Progenitor cell of endocrine pancreas (in vitro differentiated cells): ENCODE measurements around the gene L3MBTL4. TPM values are rescaled to one million over a fixed set of nuclear protein-coding genes. Genes with fewer than 3 reads are reported as not detected.

Source experiments
- DNase-seq: peaks from one replicate; pipeline ENCODE4 v3.0.0; 2021; ENCODE audit warnings: low spot score; ENCODE audit not compliant: unreplicated experiment
- H3K27ac Mint-ChIP-seq: 2 replicates; pipeline ENCODE4 v1.8.0; 2021; ENCODE audit warnings: mild to moderate bottlenecking, moderate library complexity, mixed read lengths
- H3K27me3 Mint-ChIP-seq: 2 replicates; pipeline ENCODE4 v1.8.0; 2021; ENCODE audit warnings: mixed read lengths
- H3K36me3 Mint-ChIP-seq: 2 replicates; pipeline ENCODE4 v1.8.0; 2022; ENCODE audit warnings: mixed read lengths; ENCODE audit not compliant: insufficient read depth
- H3K4me1 Mint-ChIP-seq: 2 replicates; pipeline ENCODE4 v1.8.0; 2021; ENCODE audit warnings: low read depth, mixed read lengths
- H3K4me3 Mint-ChIP-seq: 2 replicates; pipeline ENCODE4 v1.8.0; 2021; ENCODE audit warnings: low read depth, mild to moderate bottlenecking, moderate library complexity, mixed read lengths
- H3K9me3 Mint-ChIP-seq: 2 replicates; pipeline ENCODE4 v1.8.0; 2021; ENCODE audit warnings: low read depth, mixed read lengths
- CTCF ChIP-seq: fragments of 200-600 bp; sonication (generic); IDR thresholded peaks from one replicate; pipeline ENCODE4 v1.5.0; 2021; ENCODE audit warnings: antibody characterized with exemption, mild to moderate bottlenecking; ENCODE audit not compliant: unreplicated experiment
- total RNA-seq: library from RNA; stranded (reverse); gene quantifications from 2 replicates; pipeline ENCODE4 v1.2.1, GENCODE V29; 2021

Gene L3MBTL4
- total RNA-seq, 1 donor from 2014 or later, result 8.0 TPM

GRCh38 chr18:6111726-6112125, 303.0 kb downstream of the L3MBTL4 start:
- Mint-ChIP-seq H3K36me3 (no peaks in the 10 kb centered on the region), H3K4me1 (no peaks in the 10 kb centered on the region), H3K27ac (no peak overlapping the region), H3K4me3 (no peak overlapping the region), H3K27me3 (no peaks in the 10 kb centered on the region), H3K9me3 (no peaks in the 10 kb centered on the region)
- TF ChIP-seq CTCF, result no peak
- DNase-seq, result no peak

- TF ChIP-seq CTCF, result no peak
- no peaks in the 10 kb centered on the region for H3K36me3 Mint-ChIP-seq
- H3K4me3 Mint-ChIP-seq, result no peak overlapping the region
- H3K9me3 Mint-ChIP-seq, result no peaks in the 10 kb centered on the region
- no peak for DNase-seq
- no peaks in the 10 kb centered on the region for H3K27me3 Mint-ChIP-seq
- no peaks in the 10 kb centered on the region for H3K4me1 Mint-ChIP-seq
- H3K27ac Mint-ChIP-seq, result no peak overlapping the region
Observed at GRCh38 chr18:6109743-6110142, 305.0 kb downstream of the L3MBTL4 start.

- Mint-ChIP-seq H3K4me3 (no peak overlapping the region), H3K9me3 (no peaks in the 10 kb centered on the region), H3K36me3 (no peaks in the 10 kb centered on the region), H3K27ac (no peak overlapping the region), H3K4me1 (peaks cover 7% of the 10 kb centered on the region), H3K27me3 (no peaks in the 10 kb centered on the region)
- TF ChIP-seq CTCF, result no peak
- DNase-seq, result no peak
Observed at GRCh38 chr18:6107794-6108193, 306.9 kb downstream of the L3MBTL4 start.

- Mint-ChIP-seq H3K36me3 (no peaks in the 10 kb centered on the region), H3K27me3 (no peaks in the 10 kb centered on the region), H3K9me3 (no peaks in the 10 kb centered on the region), H3K4me1 (peaks cover 7% of the 10 kb centered on the region), H3K4me3 (no peak overlapping the region), H3K27ac (no peak overlapping the region)
- no peak for TF ChIP-seq CTCF
- no peak for DNase-seq
Observed at GRCh38 chr18:6106091-6106685, 308.5 kb downstream of the L3MBTL4 start.

GRCh38 chr18:6103741-6104140, 311.0 kb downstream of the L3MBTL4 start:
- no peak overlapping the region for H3K27ac Mint-ChIP-seq
- H3K27me3 Mint-ChIP-seq, result no peaks in the 10 kb centered on the region
- no peaks in the 10 kb centered on the region for H3K9me3 Mint-ChIP-seq
- no peak overlapping the region for H3K4me3 Mint-ChIP-seq
- no peak for TF ChIP-seq CTCF
- DNase-seq, result no peak
- no peaks in the 10 kb centered on the region for H3K36me3 Mint-ChIP-seq
- peaks cover 7% of the 10 kb centered on the region for H3K4me1 Mint-ChIP-seq
